Mesangial cell (primary cell): ENCODE results near the gene ASPRV1. TPM values are rescaled to one million over a fixed set of nuclear protein-coding genes. Genes with fewer than 3 reads are reported as not detected.

Experiments
- total RNA-seq: library from RNA; depleted of rRNA; stranded (reverse); fragments of >200 nt; gene quantifications from 2 replicates; pipeline ENCODE4 v1.2.3, GENCODE V29; 2015

The ASPRV1 gene
- 0.16 TPM in 1 of 2 replicates, not detected in the other for total RNA-seq

GRCh38 chr2:69961496-69961895, at the start of gene ASPRV1:
Gene ASPRV1, minus strand, starts transcription at chr2:69961631. Its CDS starts 195 bp downstream, at chr2:69961436.

GRCh38 chr2:69914950-69915945, 46.2 kb downstream of the ASPRV1 start, which contains the start of gene MXD1:
Gene MXD1, plus strand, starts transcription at chr2:69915109. Its CDS starts 222 bp downstream, at chr2:69915331.

Other genes starting within 250 kb of the ASPRV1 start
- 57.0 and 204 TPM in 2 replicates for gene ANXA4, start 219.5 kb downstream of the ASPRV1 start, total RNA-seq
- gene GMCL1, start 132.0 kb downstream of the ASPRV1 start, total RNA-seq, result 5.9 and 9.0 TPM in 2 replicates
- 13.2 and 35.8 TPM in 2 replicates for gene SNRNP27, start 67.7 kb downstream of the ASPRV1 start, total RNA-seq
- 1.3 and 3.4 TPM in 2 replicates for gene MXD1, start 46.5 kb downstream of the ASPRV1 start, total RNA-seq
- gene PCBP1, start 125.8 kb upstream of the ASPRV1 start, total RNA-seq, result 158 and 175 TPM in 2 replicates
- 5.4 and 8.2 TPM in 2 replicates for gene C2orf42, start 229.4 kb upstream of the ASPRV1 start, total RNA-seq